C4-2B (cell line): ENCODE data around the gene RGS10.

Experiments
- CTCF ChIP-seq: fragments of 450-650 bp; conservative IDR thresholded peaks from 2 replicates; pipeline ENCODE4 v1.5.1; 2017; ENCODE audit warnings: mild to moderate bottlenecking
- ZFX ChIP-seq: fragments of 450-650 bp; IDR thresholded peaks from 2 replicates; pipeline ENCODE4 v1.6.1; 2017

- TF ChIP-seq CTCF = no peak
- no peak for TF ChIP-seq ZFX
These were observed 68.7 kb downstream of the RGS10 start for GRCh38 chr10:119473771-119474170.
